Hematopoietic multipotent progenitor cell treated with erythropoietin and hydrocortisone succinate and interleukin-3 and kit ligand, for 6 days (in vitro differentiated cells): ENCODE results near the gene TNIK.
A peak's percentile ranks its signal among the peaks of the same experiment; 100 is the strongest.

Experiments
- DNase-seq: peaks from one replicate; pipeline ENCODE4 v3.0.0-alpha.2; 2015

Gene TNIK

GRCh38 chr3:171181907-171182690 is 278.1 kb downstream of the TNIK start:
- no peak for DNase-seq

- DNase-seq, result no peak
Measured at GRCh38 chr3:171178714-171179113, 281.5 kb downstream of the TNIK start.

GRCh38 chr3:171177553-171177952 is 282.7 kb downstream of the TNIK start:
- DNase-seq, result no peak

- no peak for DNase-seq
Measured at GRCh38 chr3:171177056-171177455, 283.1 kb downstream of the TNIK start.

GRCh38 chr3:171176244-171176933 is 283.8 kb downstream of the TNIK start:
- no peak for DNase-seq

GRCh38 chr3:171175741-171176234 is 284.4 kb downstream of the TNIK start:
- no peak for DNase-seq

- peak; percentile 56 for DNase-seq
Measured at GRCh38 chr3:171173736-171174135, 286.5 kb downstream of the TNIK start.

GRCh38 chr3:171172070-171172469 is 288.1 kb downstream of the TNIK start:
- peak; percentile 60 for DNase-seq

GRCh38 chr3:171169866-171170265 is 290.3 kb downstream of the TNIK start:
- DNase-seq, result no peak

GRCh38 chr3:171169443-171169842 is 290.8 kb downstream of the TNIK start:
- DNase-seq, result no peak

- DNase-seq, result no peak
Measured at GRCh38 chr3:171168551-171168950, 291.7 kb downstream of the TNIK start.

GRCh38 chr3:171168086-171168485 is 292.1 kb downstream of the TNIK start:
- no peak for DNase-seq

- DNase-seq, result peak; percentile 43
Measured at GRCh38 chr3:171165983-171166382, 294.2 kb downstream of the TNIK start.

GRCh38 chr3:171165499-171165921 is 294.7 kb downstream of the TNIK start:
- DNase-seq, result no peak

- DNase-seq, result no peak
Measured at GRCh38 chr3:171164067-171164465, 296.1 kb downstream of the TNIK start.

- peak; percentile 70 for DNase-seq
Measured at GRCh38 chr3:171163101-171164066, 296.8 kb downstream of the TNIK start.

GRCh38 chr3:171160325-171160724 is 299.9 kb downstream of the TNIK start:
- no peak for DNase-seq

GRCh38 chr3:171159822-171160157 is 300.4 kb downstream of the TNIK start:
- no peak for DNase-seq

- peak; percentile 81 for DNase-seq
Measured at GRCh38 chr3:171159024-171159821, 301.0 kb downstream of the TNIK start.

- no peak for DNase-seq
Measured at GRCh38 chr3:171157980-171158379, 302.2 kb downstream of the TNIK start.

- DNase-seq, result no peak
Measured at GRCh38 chr3:171157286-171157685, 302.9 kb downstream of the TNIK start.

GRCh38 chr3:171156401-171157010 is 303.7 kb downstream of the TNIK start:
- DNase-seq, result peak; percentile 70
